Ureter (tissue), 1 donor: Measurements from ENCODE around the gene COPZ1. TPM values are rescaled to one million over a fixed set of nuclear protein-coding genes. Genes with fewer than 3 reads are reported as not detected.
A peak's percentile ranks its signal among the peaks of the same experiment; 100 is the strongest.

Source experiments
- DNase-seq: peaks from one replicate; pipeline ENCODE4 v3.0.0-alpha.2; 2020; ENCODE audit warnings: low spot score
- total RNA-seq: library from RNA; stranded (reverse); gene quantifications from one replicate; pipeline ENCODE4 v1.2.4, GENCODE V29; 2023
- donor health status: DM: yes; HTN: yes; CAD: no.

COPZ1 gene
- total RNA-seq, 1 donor from 2014 or later = 116 TPM

GRCh38 chr12:54377007-54377406, 52.1 kb downstream of the COPZ1 start:
- DNase-seq = no peak

GRCh38 chr12:54377797-54378515, 53.0 kb downstream of the COPZ1 start:
- DNase-seq = no peak

DNA sequence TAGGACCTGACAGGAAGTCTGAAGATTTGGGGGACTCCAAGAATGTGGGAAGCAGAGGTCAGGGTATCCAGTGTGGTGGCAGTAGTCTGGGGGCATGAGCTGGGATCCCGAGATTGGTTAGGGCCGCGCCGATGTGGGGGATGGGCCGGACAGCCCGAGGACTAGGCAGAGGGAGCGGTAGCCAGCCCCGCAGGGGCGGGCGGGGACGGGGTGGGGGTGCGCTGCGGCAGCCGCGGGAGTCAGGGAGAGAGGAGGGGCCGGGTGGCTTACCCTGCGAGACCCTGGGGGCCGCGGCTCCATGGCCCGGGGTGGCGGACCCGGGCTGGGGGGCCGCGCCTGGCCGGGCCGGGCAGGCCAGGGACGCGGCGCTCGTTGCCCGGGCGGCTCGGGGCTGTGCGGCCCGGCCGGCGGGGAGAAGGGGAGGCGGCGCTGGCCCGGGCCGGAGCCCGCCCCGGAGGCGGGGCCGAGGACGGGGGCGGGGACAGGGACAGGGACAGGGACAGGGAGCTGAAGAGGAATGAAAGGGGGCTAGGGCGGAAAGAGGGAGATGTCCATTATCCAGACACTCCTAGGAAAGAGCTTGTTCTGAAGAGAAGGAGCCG, 54.0 kb downstream of the COPZ1 start:
- peak; percentile 59 for DNase-seq

- DNase-seq = peak; percentile 86
These were observed 54.7 kb downstream of the COPZ1 start for GRCh38 chr12:54379398-54380201.

GRCh38 chr12:54381136-54381535, 56.2 kb downstream of the COPZ1 start:
- no peak for DNase-seq

DNA sequence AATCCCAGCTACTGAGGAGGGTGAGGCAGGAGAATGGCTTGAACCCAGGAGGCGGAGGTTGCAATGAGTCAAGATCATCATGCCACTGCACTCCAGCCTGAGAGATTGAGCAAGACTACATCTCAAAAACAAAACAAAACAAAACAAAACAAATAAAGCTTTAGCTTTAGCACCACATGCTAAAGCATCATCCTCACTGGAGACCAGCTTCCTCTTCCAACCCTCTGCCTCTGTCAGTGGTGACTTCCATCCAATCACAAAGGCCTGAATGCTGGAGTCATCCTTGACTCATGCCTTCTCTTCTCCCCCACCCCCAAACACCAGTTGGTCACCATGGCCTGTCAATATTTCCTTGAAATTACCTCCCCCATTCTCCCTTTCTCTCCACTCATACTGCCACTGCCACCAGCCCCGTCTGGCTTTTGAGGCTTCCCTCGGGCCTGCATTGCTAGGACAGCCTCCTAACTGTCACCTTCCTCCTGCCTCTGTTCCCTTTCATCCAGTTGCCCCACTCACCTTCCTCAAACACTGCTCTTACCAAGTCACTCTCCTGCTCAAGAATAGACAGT, 58.2 kb downstream of the COPZ1 start:
- DNase-seq = no peak

- DNase-seq = no peak
These were observed 59.7 kb downstream of the COPZ1 start, which contains the start of gene ZNF385A for GRCh38 chr12:54384591-54385041. Gene ZNF385A (minus strand): TSS chr12:54384733. CDS start chr12:54384514, 219 bp downstream.

GRCh38 chr12:54385251-54385914, 60.5 kb downstream of the COPZ1 start:
- DNase-seq = no peak

DNA sequence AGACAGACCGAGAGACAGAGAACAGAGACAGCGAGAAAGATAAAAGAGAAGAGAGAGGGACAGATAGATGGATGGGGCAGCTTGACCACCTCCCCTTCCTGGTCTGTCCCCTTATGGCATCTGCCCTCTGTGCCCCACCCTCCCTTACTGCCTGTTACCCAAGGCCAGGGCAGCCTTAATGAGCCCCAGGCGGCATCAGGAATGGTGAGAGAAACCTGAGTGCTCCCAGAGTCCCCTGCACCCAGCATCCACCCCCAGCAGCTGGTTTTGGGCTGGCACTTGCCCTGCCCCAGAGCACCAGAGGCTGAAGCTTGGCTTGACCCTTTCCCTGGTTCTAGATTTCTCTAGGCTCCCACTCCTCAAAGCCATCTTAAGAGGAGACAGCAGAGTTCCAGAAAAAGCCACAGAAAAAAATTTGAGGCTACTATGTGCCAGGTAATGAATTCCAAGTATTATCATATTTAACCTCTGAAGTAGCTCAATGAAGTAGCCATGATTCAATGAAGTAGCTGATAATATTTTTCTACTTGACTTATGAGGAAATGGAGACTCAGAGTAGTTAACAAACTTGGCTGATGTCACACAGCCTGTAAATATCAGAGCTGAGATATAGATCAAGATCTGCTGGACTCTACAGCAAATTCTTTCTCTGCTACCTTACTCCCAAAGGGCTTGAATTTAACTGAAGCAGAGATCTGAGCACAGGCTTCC, 61.6 kb downstream of the COPZ1 start:
- no peak for DNase-seq

DNA sequence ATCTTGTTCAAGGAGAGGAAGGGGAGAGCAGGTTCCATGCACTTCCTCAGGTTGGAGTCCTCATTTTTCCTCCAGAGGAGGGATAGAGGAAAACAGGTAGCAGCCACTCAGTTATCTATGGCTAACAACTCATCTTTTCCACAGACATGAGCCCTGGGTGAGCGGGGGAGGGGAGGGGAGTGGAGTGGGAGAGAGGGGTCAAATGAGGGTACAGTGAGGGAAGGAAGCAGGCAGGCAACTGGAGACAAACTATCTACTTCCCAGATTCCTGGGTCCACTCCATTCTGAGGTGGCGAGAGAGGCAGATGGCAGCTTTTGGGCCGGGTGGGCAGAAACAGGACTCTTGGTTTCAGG, 62.2 kb downstream of the COPZ1 start:
- DNase-seq = no peak

DNA sequence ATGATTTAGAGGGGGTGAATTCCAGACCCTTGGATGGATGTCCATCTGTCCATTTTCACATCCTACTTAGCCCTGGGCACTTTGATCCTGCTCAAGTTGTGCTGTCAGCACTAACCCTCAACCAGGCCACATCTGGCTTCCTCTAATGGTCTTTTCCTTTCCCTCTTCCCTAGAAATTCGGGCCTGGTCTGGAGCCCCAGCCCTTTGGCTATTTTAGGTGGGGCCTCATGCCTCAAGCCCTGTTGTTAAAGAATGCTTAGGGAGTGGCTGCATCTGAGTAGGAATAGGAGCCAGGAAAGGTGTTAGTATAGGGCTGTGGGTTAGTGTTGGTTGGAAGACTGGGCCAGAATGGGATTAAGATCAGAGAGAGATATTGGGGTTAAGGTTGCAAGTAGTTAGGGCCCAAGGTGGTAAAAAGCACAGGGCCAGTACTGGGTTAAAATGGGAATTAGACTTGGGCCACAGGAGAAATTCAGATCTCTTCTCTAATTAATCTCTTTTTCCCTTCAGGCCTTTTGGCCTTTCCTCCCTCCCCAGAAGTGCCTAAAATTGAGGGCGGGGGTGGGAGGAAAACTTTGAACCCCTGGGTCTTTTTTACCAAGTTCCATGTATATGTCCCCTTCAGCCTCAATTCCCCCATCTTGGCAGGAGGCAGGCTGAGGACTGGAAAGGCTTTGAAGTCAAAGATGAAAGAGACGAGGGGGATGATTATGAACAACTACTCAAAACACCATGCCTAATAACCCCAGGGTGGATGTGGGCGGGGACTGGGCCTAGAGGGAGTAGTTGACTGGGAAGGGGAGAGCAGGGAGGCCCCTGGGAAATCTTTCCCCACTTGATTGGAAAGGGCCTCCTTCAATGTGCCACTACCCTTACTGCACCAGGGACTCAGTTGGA, 63.6 kb downstream of the COPZ1 start:
- no peak for DNase-seq

- no peak for DNase-seq
These were observed 64.2 kb downstream of the COPZ1 start for GRCh38 chr12:54389134-54389508.

DNA sequence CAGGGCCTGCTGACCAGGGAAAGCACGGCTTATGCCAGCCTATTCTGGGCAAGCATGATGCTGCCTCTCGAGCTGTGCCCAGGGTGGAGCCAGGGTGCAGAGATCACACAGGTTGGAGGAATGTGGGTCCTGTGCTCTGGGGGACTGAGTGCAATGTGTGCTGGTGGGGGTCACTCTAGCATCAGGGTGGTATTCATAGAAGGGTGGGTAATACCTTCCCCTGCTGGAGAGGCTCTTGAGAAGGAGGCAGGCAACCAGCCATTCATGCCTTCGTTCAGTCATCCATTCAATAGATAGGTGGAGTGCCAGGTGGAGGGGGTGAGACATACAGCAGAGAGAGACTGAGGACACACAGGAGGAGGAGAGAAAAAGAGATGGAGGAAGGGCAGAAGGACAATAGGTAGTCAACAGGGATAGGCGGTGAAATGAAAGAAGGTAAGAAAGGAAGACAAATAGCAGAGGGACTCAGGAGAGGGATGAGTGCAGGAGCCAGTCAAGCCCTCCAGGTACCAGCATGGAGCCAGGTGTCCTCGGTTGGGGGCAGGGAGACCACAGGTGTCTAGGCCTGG, 64.8 kb downstream of the COPZ1 start:
- no peak for DNase-seq

GRCh38 chr12:54390176-54390667, 65.3 kb downstream of the COPZ1 start:
- peak; percentile 77 for DNase-seq

DNA sequence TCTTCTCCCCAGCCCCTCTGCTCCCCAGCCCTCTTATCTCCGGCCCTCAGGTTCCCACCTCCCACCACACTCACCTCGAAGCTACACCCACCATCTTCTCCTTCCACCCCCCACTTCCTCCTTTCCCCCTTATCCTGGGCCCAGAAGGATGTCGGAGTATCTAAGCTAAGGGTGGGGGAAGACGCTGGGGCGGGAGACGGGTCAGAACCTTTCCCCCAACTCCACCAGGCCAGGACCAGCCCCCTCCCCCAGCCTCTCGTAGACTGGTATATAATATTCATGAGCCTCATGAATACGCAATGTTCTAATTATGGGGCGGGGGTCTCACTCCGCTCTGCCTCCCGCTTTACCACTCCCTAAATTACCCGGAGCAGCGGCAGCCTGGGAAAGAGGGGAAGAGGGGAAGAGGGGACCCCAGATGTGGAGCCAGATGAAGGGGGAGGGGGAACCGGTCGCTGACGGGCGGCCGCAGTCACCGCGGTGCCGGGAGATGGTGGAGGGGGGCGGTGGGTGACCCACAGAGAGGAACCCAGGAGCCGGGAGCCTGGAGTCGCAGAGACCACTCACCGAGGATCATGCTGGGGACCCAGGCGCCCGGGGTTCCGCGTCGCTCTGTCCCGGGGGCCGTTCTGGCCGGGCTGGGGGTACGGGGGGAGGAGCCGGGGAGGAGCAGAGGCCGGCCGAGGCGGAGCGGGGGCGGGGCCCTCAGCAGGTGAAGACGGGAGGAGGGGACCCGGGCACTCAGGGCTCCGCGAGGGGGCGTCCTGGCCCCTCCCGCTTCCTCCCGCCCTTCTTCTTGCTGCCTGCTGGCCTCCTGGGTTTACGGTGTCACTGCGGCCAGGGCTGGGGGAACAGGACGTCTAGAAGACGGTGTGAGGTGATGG, 66.0 kb downstream of the COPZ1 start:
- peak; percentile 78 for DNase-seq

GRCh38 chr12:54392485-54393206, 67.7 kb downstream of the COPZ1 start:
- DNase-seq = no peak

DNA sequence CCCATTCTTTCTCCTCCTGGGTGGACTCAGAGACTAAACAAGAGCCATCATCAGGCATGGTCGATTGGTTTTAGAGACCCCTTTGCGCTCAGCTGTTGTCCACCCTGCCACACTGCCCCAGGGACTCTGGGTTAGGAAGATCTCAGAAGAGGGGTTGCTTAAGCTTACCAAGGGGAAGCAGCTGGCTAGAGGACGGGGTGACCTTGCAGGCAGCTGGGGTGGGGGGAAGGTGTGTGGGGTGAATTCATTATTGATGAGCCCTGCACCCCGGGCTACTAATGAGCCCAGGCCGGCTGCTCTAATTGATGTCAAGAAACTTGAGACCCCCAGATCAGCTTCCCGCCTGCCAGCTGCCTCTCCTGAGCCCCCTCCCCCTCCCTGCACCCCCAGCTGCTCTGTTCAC, 68.3 kb downstream of the COPZ1 start:
- DNase-seq = no peak

DNA sequence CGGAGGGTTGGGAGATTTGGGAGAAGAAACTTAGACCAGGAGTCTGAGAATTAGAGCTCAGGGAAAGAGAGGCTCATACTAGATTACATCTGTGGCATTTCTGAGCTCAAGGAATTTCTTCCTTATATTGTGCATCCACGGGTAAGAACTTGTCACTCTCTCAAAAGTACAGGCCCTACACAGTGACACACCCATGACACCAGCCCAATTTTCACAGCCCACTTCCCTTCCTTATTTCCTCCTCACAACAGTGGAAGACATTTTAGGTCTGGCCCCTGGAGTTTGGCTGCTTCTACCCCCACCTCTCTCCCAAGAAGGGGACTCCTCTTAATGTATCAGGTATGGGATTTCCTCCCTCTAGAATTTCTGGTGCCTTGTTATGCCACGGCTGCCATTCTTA, 68.8 kb downstream of the COPZ1 start:
- no peak for DNase-seq
